B cell (primary cell): ENCODE measurements around the gene ZCCHC3.

Source experiments
- CTCF ChIP-seq: fragments of 200-600 bp; IDR thresholded peaks from one replicate; pipeline ENCODE4 v1.8.0; 2022; ENCODE audit warnings: antibody characterized with exemption, mild to moderate bottlenecking
- EZH2 ChIP-seq: IDR thresholded peaks from 2 replicates; pipeline ENCODE4 v1.6.1; 2012; ENCODE audit warnings: borderline replicate concordance, low read depth, mild to moderate bottlenecking, moderate library complexity, low read length; ENCODE audit not compliant: insufficient read depth, poor library complexity, severe bottlenecking

GRCh38 chr20:309306-309840, 12.0 kb downstream of the ZCCHC3 start:
- no peak for TF ChIP-seq CTCF
- no peak for TF ChIP-seq EZH2
